Hepatocyte (in vitro differentiated cells): ENCODE data around the gene RAI1.

ENCODE experiments used
- EZH2 ChIP-seq: fragments of 200-600 bp; sonication (generic); IDR thresholded peaks from 2 replicates; pipeline ENCODE4 v1.6.1; 2016; ENCODE audit warnings: antibody characterized with exemption, mild to moderate bottlenecking, borderline replicate concordance
- TF ChIP-seq, protein P1 (sequence below): fragments of 200-600 bp; sonication (generic); IDR thresholded peaks from 2 replicates; pipeline ENCODE4 v1.5.1; 2016; ENCODE audit warnings: antibody characterized with exemption, mild to moderate bottlenecking; ENCODE audit not compliant: poor library complexity

DNA sequence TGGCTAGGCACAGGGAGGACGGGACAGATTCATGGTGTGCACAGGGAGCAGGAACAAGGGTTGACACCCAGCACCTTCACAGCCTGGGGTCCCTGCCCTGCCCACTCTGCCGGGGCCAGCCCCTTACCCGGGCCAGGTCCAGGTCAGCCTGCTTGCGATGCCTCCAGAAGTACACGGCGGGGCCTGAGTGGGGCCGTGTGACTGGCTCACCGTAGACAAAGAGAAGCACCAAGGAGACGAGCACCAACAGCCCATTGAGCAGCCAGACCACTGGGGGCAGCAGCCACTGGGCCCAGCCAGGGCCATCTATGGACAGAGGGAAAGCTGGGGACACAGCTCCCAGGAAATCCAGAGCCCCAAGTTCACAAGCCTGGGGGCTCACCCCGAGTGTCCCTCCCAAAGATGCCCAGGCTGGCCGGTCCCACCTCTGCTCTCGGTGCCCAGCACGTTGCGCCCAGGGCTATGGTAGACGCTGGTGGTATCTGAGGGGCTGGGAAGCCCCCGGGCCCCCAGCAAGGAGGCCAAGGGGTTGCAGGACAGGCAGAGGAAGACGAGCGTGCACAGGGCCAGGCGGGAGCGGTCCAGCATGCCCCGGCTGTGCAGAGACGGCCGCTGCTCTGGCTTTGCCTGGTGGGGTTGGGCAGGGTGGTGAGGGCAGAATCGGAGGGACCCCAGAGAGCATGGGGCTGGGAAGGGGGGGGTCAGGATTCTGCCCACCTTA, 135.7 kb downstream of the RAI1 start:
- TF ChIP-seq, protein P1, sequence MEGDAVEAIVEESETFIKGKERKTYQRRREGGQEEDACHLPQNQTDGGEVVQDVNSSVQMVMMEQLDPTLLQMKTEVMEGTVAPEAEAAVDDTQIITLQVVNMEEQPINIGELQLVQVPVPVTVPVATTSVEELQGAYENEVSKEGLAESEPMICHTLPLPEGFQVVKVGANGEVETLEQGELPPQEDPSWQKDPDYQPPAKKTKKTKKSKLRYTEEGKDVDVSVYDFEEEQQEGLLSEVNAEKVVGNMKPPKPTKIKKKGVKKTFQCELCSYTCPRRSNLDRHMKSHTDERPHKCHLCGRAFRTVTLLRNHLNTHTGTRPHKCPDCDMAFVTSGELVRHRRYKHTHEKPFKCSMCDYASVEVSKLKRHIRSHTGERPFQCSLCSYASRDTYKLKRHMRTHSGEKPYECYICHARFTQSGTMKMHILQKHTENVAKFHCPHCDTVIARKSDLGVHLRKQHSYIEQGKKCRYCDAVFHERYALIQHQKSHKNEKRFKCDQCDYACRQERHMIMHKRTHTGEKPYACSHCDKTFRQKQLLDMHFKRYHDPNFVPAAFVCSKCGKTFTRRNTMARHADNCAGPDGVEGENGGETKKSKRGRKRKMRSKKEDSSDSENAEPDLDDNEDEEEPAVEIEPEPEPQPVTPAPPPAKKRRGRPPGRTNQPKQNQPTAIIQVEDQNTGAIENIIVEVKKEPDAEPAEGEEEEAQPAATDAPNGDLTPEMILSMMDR = no peak
- TF ChIP-seq EZH2 = no peak
